Hepatic stellate cell (primary cell): ENCODE results near the gene FSCN2.
"Not testable (repeated sequence)": the region's sequence is repeated elsewhere in the genome, so short reads cannot be mapped to it uniquely, and the experiment has no call there.

Experiments
- DNase-seq: peaks from one replicate; pipeline ENCODE4 v3.0.0; 2011; ENCODE audit warnings: low spot score

FSCN2 gene

GRCh38 chr17:81526662-81527571, 1.3 kb upstream of the FSCN2 start:
- no peak for DNase-seq

- no peak for DNase-seq
These were observed 140 bp downstream of the FSCN2 start for GRCh38 chr17:81528384-81528650.

- no peak for DNase-seq
These were observed 667 bp downstream of the FSCN2 start for GRCh38 chr17:81528651-81529436.

GRCh38 chr17:81529437-81529803, 1.2 kb downstream of the FSCN2 start:
- DNase-seq, result no peak

GRCh38 chr17:81531013-81531412, 2.8 kb downstream of the FSCN2 start:
- not testable (repeated sequence) for DNase-seq

- not testable (repeated sequence) for DNase-seq
These were observed 3.8 kb downstream of the FSCN2 start for GRCh38 chr17:81531998-81532404.

GRCh38 chr17:81532490-81533287, 4.5 kb downstream of the FSCN2 start:
- DNase-seq, result no peak

GRCh38 chr17:81533339-81534141, 5.4 kb downstream of the FSCN2 start:
- DNase-seq, result no peak

GRCh38 chr17:81534157-81535006, 6.2 kb downstream of the FSCN2 start:
- DNase-seq, result peak; percentile 63

GRCh38 chr17:81535007-81535328, 6.8 kb downstream of the FSCN2 start:
- no peak for DNase-seq

GRCh38 chr17:81535480-81536298, 7.5 kb downstream of the FSCN2 start:
- DNase-seq, result no peak

- DNase-seq, result no peak
These were observed 8.4 kb downstream of the FSCN2 start for GRCh38 chr17:81536299-81537290.

GRCh38 chr17:81537343-81537855, 9.2 kb downstream of the FSCN2 start:
- DNase-seq, result no peak

GRCh38 chr17:81537856-81538555, 9.8 kb downstream of the FSCN2 start:
- DNase-seq, result no peak

GRCh38 chr17:81538651-81539570, 10.7 kb downstream of the FSCN2 start:
- no peak for DNase-seq

GRCh38 chr17:81539571-81539900, 11.4 kb downstream of the FSCN2 start:
- DNase-seq, result no peak
